Fibroblast of lung (primary cell): Measurements from ENCODE around the gene MACROD2.

ENCODE experiments used
- CTCF ChIP-seq, 2 donors: IDR thresholded peaks in 1 of 2; conservative IDR thresholded peaks in 1 of 2; 1 replicate in 1 of 2; 2 replicates in 1 of 2; pipeline ENCODE4 v1.5.1; 2011 to 2012; ENCODE audit warnings: low read length in 2 of 2, control low read depth in 1 of 2, inconsistent platforms in 1 of 2, low read depth in 1 of 2, mild to moderate bottlenecking in 1 of 2
- EZH2 ChIP-seq: IDR thresholded peaks from 2 replicates; pipeline ENCODE4 v1.5.1; 2012; ENCODE audit warnings: low read length, control low read depth, mild to moderate bottlenecking; ENCODE audit errors: missing control alignments

- TF ChIP-seq CTCF (conservative IDR thresholded peaks at IDR 0.05 in 1 of 2, IDR thresholded peaks at IDR 0.05 in 1 of 2; ENCODE audit: low read depth in 1 of 2, low read length in 2 of 2) (no peak), EZH2 (no peak)
Observed at GRCh38 chr20:15227102-15227501, 1231.8 kb downstream of the MACROD2 start.
